ENCODE measurements around the gene SLC4A5.

The SLC4A5 gene

DNA sequence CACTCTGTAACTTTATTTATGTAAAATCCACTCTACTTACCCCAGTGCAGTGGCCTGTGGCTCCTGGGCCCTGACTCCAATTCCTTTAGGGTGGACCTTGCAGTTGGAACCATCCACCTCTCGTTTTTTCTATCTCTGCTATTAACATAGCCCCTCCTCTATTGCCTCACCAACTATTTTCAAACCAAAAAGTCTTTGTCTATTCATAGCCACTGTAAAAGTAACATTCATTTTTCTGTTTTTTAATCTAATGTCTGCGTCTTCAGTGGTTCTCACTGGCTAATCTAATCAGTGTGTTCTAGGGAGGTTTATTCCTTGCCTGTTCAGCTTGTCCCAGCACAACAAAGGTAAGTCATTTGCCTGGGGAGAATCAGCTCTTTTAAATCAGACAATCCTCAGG, at the start of gene SLC4A5:
TSS of gene SLC4A5 (minus strand) at position 101 of the 400 bp plus-strand sequence. CDS start 28,393 bp downstream, outside the sequence.
- DNase-seq: no peak

DNA sequence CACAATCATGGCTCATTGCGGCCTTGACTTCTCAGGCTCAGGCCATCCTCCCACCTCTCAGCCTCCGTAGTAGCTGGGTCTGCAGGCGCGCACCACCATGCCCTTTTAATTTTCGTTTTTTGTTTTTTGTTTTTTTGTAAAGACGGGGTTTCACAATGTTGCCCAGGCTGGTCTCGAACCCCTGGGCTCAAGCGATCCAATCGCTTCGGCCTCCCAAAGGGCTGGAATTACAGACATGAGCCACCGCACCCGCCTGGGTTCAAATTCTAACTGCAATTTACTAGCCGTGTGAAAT, 49.2 kb upstream of the SLC4A5 start:
- no peak for DNase-seq

GRCh38 chr2:74391580-74392448, 48.6 kb upstream of the SLC4A5 start:
- DNase-seq: peak; percentile 93

- DNase-seq: peak; percentile 26
Measured at GRCh38 chr2:74391209-74391579, 48.0 kb upstream of the SLC4A5 start.

DNA sequence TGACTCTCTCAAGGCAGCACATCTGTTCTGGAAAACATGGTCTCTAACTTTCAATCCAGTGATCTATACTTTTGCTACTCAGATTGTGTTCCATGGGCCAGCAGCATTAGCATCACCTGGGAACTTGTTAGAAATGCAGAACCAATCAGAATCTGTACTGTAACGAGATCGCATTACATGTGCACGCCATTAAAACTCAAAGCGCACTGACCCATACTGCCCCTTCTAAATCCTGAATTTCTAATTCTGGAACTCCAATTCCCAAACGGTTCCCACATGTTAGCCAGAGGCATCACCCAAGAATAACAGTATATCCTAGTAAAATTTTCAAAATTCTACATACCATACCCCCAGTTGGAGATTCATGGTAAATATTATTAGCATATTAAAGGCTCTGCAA, 47.4 kb upstream of the SLC4A5 start:
- DNase-seq: no peak

DNA sequence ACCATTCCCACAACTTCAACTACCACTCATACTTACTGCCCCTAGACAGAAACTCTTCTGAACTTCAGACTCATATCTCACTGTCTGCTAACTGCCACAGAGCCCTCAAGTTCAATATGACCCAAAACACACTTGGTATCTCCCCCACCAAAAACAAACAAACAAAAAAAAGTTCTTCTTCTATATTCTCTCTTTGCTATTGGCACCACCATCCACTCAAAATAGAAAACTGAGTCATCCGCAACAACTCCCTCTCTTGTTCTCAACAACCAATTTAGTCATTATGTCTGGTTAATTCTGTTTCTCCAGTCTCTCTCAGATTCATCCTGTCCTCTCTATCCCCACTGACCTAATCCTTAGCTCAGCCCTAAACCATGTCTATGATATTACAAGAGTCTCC, 44.1 kb upstream of the SLC4A5 start:
- no peak for DNase-seq

DNA sequence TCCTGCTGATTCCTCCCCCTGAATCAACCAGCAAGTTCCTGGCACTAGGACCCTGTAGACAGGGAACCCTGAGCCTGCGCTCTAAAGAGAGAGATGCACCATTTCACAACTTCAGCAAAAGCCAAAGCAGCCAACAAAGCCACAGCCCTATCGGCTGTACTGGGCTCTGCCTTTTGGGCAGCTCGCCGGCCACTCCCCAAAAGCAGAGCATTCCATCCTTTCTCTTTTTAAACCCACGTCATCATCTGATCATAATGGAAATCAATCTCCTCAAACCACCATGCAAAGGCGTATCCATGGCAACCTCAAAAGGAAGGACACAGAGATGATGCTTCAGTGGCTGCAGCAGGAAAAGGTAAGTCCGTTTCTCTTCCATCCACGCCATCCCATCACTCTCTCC, 42.2 kb upstream of the SLC4A5 start:
- no peak for DNase-seq

DNA sequence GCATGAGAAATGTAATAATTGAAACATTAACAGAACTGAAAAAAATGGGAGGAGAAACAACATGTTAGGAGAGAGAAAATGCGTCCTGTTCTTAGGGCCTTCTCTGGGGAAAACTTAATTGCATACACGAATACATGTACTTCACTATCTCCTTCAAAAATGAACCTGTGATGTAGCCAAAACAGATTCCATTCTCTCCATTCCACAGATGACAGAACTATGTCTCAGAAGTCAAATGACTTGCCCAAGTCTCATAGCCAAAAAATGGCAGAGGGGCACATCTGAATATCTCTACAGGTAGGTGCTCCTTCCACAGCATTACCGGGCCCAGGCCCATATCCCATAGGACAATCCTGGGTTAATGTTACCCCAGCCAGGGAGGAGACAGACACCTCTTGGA, 40.8 kb upstream of the SLC4A5 start:
- no peak for DNase-seq

DNA sequence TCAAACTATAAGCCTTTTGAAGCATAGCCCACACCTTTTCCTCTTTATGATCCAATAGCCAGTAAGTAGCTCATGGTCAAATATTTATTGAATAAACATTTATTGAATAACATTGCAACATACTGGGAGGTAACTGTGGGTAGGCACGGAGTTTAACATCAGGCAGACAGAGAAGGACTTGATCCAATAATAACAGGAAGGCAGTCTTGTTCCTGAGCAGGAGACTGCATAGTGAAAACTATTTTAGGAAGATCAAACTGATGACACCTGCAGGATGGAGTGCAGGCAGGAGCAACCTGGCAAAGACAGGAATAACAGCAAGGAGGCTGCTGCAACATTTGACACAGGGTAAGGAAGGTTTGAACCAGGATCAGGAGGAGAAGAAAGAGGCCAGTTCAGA, 40.0 kb upstream of the SLC4A5 start:
- no peak for DNase-seq

GRCh38 chr2:74381751-74382150, 38.5 kb upstream of the SLC4A5 start:
- no peak for DNase-seq

- DNase-seq: no peak
Measured at GRCh38 chr2:74379851-74380789, 36.9 kb upstream of the SLC4A5 start, which contains the start of gene DCTN1. DCTN1 (minus strand) TSS chr2:74380311; CDS start chr2:74380037, 274 bp downstream.

DNA sequence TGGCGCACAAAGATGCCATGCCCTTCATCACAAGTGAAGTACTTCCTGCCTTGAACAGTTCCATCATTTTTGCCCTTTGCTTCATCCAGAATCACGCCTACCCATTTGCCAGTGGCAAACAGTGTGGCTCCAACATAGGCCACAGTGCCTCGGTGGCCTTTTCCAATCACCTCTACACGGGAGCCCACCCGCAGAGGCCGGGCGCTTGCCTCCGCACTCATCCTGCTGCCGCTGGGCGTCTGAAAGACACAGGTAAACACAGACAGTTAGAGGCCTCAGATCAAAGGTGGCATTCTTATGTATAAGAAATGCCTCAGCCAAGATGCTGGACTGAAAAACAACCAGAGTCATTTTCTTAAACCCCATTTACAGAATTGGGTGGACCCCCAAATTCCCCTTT, 34.8 kb upstream of the SLC4A5 start:
- DNase-seq: no peak

GRCh38 chr2:74375838-74376237, 32.6 kb upstream of the SLC4A5 start:
- DNase-seq: no peak

GRCh38 chr2:74374509-74375205, 31.4 kb upstream of the SLC4A5 start:
- DNase-seq: peak; percentile 94

- DNase-seq: peak; percentile 40
Measured at GRCh38 chr2:74373985-74374384, 30.8 kb upstream of the SLC4A5 start.

DNA sequence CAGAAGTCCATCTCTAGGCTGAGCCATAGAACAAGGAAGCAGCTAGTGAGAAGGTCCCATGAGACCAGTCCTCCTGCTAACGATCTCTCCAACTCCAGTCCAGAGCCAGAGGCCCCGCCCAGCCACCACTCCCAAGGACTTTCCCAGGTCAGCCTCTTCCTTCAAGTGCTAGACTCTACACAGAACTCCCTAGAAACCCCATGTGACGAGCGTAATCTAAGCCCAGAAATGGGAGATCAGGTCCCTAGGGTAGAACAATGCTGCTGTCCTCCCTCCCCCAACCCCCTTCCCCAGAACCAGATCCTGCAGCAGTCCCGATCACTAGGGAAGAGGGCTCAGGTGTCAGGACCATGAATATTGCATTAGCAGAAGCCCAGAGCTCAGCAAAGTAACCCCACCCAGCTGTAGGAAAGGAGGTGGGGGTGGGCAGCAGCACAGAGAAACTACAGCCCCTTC, 30.0 kb upstream of the SLC4A5 start:
- DNase-seq: peak; percentile 89

- DNase-seq: no peak
Measured at GRCh38 chr2:74372674-74373073, 29.5 kb upstream of the SLC4A5 start.

- DNase-seq: no peak
Measured at GRCh38 chr2:74371421-74371820, 28.2 kb upstream of the SLC4A5 start.

GRCh38 chr2:74369976-74370375, 26.8 kb upstream of the SLC4A5 start:
- DNase-seq: no peak

- DNase-seq: no peak
Measured at GRCh38 chr2:74368499-74368898, 25.3 kb upstream of the SLC4A5 start.

- no peak for DNase-seq
Measured at GRCh38 chr2:74367789-74368188, 24.6 kb upstream of the SLC4A5 start.

- DNase-seq: no peak
Measured at GRCh38 chr2:74366036-74366435, 22.8 kb upstream of the SLC4A5 start.
